Mucosa of gallbladder (tissue), 1 donor: ENCODE data around the gene MEF2C. TPM values are rescaled to one million over a fixed set of nuclear protein-coding genes. Genes with fewer than 3 reads are reported as not detected.
"Not testable (repeated sequence)": the region's sequence is repeated elsewhere in the genome, so short reads cannot be mapped to it uniquely, and the experiment has no call there.

Source experiments
- DNase-seq: peaks from one replicate; pipeline ENCODE4 v3.0.0-alpha.2; 2020; ENCODE audit warnings: low spot score
- total RNA-seq: library from RNA; stranded (reverse); gene quantifications from one replicate; pipeline ENCODE4 v1.2.1, GENCODE V29; 2021
- donor health status: DM: no; HTN: no; CAD: no.

MEF2C gene
- total RNA-seq = 56.9 TPM

GRCh38 chr5:88883059-88883835 lies at the start of gene MEF2C:
Gene MEF2C (minus strand): TSS chr5:88883184. CDS start chr5:88823788, 59,396 bp downstream.
- peak; percentile 80 for DNase-seq

DNA sequence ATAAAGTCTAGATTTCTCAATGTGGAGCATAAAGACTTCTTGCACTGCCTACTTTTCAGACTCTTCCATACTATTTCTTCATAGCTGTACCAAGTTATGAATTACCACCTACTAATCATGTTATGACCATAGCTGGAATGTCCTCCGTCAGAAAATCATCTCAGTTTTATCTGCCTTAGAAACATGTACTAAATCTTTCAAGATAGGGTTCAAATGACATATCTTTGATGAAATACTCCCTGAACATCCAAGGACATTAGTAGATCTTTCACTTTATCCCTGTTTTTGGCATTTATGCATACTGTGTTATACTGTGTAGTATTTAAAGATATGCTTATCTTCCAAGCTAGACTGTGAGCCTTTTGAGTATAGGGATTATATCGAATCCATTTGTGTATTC lies 49.6 kb upstream of the MEF2C start:
- no peak for DNase-seq

- DNase-seq = no peak
These were observed 47.4 kb upstream of the MEF2C start for GRCh38 chr5:88930335-88930734.

DNA sequence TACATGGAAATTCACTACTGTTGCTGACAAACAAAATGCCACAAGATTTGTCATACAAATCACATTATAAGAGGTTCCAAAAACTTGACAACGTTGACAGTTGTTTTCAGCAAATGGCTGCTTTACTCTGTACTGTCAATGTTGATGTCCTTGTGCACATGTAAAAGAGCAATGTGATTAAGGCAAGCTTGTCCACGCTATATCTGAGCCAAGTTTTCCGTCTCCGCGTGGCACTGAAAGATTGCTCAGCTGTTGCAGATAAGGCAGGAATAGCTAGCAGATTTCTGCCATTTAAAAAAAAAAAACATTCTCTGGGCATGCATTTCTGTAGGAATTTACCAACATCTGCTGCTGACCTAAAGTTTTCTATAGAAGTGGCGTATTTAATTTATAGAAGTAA lies 46.4 kb upstream of the MEF2C start:
- no peak for DNase-seq

GRCh38 chr5:88926774-88927173 lies 43.8 kb upstream of the MEF2C start:
- no peak for DNase-seq

- no peak for DNase-seq
These were observed 42.9 kb upstream of the MEF2C start for GRCh38 chr5:88925692-88926490.

GRCh38 chr5:88924330-88924657 lies 41.3 kb upstream of the MEF2C start:
- DNase-seq = no peak

GRCh38 chr5:88923623-88924329 lies 40.8 kb upstream of the MEF2C start:
- no peak for DNase-seq

DNA sequence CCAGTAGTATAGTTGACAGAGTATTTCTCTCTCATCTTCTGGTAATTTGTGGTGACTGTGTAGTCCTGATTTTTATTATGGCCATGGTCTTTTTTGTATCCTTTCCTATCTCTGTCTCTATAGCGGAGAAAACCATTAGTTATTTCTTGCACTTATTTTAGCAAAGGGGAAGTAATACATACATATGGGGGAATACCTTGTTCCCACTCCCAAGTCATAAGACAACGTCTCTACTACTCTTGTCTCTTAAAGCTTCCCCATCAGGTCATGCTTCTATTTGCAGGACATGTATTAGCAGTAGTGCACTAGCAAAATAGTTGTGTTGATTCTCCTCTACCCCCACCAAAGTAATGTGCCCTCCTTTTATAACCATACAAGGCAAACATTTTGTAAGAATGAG lies 29.8 kb upstream of the MEF2C start:
- DNase-seq = not testable (repeated sequence)

GRCh38 chr5:88911059-88911572 lies 28.1 kb upstream of the MEF2C start:
- not testable (repeated sequence) for DNase-seq

- not testable (repeated sequence) for DNase-seq
These were observed 21.5 kb upstream of the MEF2C start for GRCh38 chr5:88904478-88904877.

DNA sequence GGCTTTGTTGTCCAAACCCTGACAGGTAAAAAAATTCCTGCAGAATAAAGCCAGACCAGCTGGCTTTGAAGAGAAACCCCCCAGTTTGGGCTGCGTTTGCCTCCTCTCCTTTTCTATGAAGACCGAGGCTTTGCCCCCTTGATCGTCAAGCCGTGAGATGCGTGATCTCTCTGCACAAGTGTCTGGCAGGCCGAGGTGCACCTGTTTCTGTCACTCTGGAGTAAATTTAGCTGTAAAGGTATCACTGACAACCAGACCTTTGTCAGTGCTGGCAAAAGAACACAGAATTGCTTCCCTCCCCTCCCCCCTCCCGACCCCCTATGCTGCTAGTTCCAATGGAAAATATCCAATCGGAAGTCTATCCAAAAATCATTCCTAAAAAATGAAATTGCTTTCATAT lies 21.0 kb upstream of the MEF2C start:
- DNase-seq = not testable (repeated sequence)

GRCh38 chr5:88901077-88901476 lies 18.1 kb upstream of the MEF2C start:
- not testable (repeated sequence) for DNase-seq

DNA sequence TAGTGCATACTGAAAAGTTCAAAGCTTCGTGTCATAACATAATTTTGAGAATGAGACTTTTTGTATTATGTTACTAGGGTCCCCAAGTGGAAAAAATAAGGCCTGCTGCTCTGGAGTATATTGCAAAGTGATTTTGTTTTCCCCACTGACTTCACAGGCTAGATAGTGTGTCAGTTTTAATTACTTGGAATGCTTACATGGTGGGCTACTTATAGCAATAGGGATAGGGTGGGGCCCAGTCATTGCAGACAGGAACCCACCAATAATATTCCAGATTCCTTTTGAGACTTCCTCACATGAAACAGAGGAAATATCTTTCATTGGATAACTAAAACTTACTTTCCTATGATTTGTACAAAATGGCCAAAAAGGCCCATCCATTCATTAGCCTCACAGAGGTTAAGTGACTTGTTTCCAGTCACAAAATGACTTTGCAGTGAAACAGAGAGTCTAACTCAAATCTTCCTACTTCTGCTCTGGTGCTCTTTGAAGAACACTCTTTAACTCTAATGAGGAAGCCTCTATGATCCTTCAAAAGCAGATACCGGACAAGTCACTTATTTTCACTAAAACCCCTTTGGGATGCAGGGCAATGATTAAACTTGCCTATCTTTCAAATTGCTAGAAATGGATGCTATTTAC lies 16.2 kb upstream of the MEF2C start:
- DNase-seq = no peak

DNA sequence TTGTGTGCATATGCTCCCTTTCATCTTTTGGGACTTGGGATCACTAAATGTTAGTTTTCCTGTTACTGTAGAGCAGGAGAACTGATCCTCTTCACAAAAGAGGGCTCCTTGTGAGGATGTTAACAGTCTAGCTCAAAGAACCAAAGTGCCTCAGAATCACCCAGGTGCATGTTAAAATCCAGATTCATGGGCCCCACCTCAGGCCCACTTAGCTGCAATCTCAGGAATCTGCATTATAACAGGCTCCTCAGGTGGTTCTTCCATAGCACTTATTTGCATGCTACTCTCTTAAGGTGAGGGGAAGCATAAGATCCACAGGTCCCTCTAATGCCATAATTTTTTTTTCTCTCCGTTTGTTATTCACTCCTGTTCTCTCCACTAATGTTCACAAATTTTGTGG lies 14.8 kb upstream of the MEF2C start:
- no peak for DNase-seq

DNA sequence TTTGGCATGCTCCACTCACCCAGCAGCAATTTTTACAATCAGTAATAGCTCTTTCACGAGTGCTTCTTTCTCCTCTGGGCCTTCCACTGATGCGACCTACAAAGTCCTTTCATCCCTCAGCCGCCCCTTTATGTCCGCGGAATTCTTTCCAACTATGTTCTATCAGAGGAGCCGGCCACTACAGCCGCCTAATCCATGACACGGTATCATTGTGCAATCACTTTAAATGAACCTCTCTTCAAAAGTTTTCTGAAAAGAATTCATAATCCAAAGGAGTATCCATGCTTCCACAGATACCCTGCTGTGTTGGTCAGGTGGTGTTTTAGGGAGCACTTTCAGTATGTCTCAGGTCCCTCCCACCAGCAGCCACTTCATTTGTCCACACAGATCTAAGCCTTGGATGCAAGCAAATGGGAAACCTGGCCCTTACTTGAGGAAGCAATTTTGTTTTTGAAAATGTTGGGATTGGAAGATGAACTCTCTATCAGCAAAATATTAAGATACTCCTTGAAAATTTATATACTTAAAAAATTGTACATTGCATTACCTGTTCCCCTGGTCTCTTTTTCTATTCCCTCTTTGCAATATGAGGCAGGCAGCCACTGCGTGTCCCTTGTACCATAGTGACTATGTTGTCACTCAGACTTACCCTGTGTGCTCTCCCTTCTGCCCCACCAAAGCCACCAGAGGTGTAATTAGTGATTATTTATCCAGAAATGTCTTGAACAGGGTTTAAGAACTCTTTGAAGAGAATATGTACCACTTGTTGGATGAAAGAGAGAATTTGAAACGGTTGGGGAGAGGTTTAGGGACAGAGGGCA lies 12.9 kb upstream of the MEF2C start:
- DNase-seq = no peak

DNA sequence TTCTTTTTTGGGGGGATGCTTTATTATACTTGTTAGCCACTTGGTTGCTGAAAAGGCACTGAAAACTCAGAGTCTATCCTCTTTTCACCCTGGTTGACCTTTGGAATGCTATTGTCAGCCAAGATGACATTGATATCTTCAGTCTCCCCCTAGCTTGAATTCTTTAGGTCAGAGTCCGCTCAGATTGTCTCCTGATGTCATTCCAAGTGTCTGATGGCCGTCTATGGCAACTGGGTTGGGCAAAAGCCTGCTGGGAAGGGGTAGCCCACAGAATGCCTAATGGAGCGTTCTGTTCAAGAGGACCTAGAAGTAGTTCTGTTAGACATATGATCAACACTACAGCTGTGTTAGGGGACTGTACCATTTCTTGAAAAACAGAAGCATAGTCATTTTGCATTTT lies 9.7 kb upstream of the MEF2C start:
- DNase-seq = no peak

- DNase-seq = no peak
These were observed 7.2 kb upstream of the MEF2C start for GRCh38 chr5:88890070-88890781.

- DNase-seq = peak; percentile 50
These were observed 6.4 kb upstream of the MEF2C start for GRCh38 chr5:88889189-88890069.
